Esophagus squamous epithelium (tissue), 4 donors: Measurements from ENCODE around the gene PSMD7.

ENCODE experiments used
- CTCF ChIP-seq, 6 experiments: fragments of 450-650 bp in 4 of 6; fragments of 200-600 bp in 2 of 6; sonication (generic) in 2 of 6; IDR thresholded peaks; one replicate each; pipeline ENCODE4 v1.5.1; 2016 to 2019; ENCODE audit warnings: antibody characterized with exemption in 6 of 6, mild to moderate bottlenecking in 4 of 6, moderate library complexity in 4 of 6
- POLR2A ChIP-seq, 4 donors: fragments of 450-650 bp; IDR thresholded peaks; one replicate each; pipeline ENCODE4 v1.6.1; 2017; ENCODE audit warnings: antibody characterized with exemption in 4 of 4, mild to moderate bottlenecking in 4 of 4, moderate library complexity in 3 of 4

- TF ChIP-seq CTCF (IDR thresholded peaks at IDR 0.05), result no peak
- TF ChIP-seq POLR2A (IDR thresholded peaks at IDR 0.05), result no peak
Observed at GRCh38 chr16:74291577-74292208, 4.9 kb upstream of the PSMD7 start.
